H7 (cell line): ENCODE results near the gene SPIB. TPM values are rescaled to one million over a fixed set of nuclear protein-coding genes. Genes with fewer than 3 reads are reported as not detected.
"Not testable (repeated sequence)": the region's sequence is repeated elsewhere in the genome, so short reads cannot be mapped to it uniquely, and the experiment has no call there.

Experiments used
- DNase-seq: peaks from one replicate; pipeline ENCODE4 v3.0.0; 2012
- H3K27me3 ChIP-seq: 2 replicates; pipeline ENCODE4 v1.6.0; 2011; ENCODE audit warnings: mild to moderate bottlenecking, low read length; ENCODE audit not compliant: control insufficient read depth, insufficient read depth
- H3K36me3 ChIP-seq: replicated peaks from 2 replicates; pipeline ENCODE4 v1.5.1; 2011; ENCODE audit warnings: low read length; ENCODE audit not compliant: control insufficient read depth, insufficient read depth
- H3K4me3 ChIP-seq: 2 replicates; pipeline ENCODE4 v1.5.1; 2011; ENCODE audit warnings: low read depth, mild to moderate bottlenecking, control low read depth, low read length, moderate library complexity; ENCODE audit not compliant: insufficient read depth
- total RNA-seq: library from RNA; depleted of rRNA; stranded (reverse); fragments of >200 nt; shearing (Covaris generic); gene quantifications from 2 replicates; pipeline ENCODE4 v1.2.3, GENCODE V29; 2014

SPIB gene
- total RNA-seq, 1 experiment from 2014 or later, result 8.8 TPM

DNA sequence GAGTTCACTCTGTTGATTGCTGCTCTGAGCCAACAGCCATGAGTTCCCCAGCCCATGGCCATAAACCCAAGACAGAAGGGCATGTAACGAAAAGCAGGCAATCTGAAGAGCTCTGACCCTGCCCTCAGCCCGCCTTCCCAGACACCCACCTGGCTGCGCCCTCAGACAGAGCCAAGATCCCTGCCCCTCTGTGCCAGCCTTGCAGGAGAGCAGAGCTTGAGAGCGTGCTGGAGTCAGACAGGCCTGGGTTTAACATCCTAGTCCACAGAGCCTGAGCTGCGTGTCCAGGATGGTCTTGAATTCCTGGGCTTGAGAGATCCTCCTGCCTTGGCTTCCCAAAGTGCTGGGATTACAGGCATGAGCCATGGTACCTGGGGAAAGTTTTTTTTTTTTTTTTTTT lies 38.6 kb downstream of the SPIB start:
- DNase-seq, result no peak

GRCh38 chr19:50458396-50459066 lies 39.8 kb downstream of the SPIB start:
- Histone ChIP-seq H3K27me3 (peaks cover 2% of the 10 kb centered on the region; the same call in 1 of the 2 replicates), H3K36me3 (no peaks in the 10 kb centered on the region), H3K4me3 (no peak overlapping the region)
- DNase-seq, result peak; percentile 75

More for the DNA sequence above, 38.6 kb downstream of the SPIB start:
- no peak overlapping the region for H3K4me3 ChIP-seq
- H3K27me3 ChIP-seq, result peaks cover 2% of the 10 kb centered on the region; the same call in 1 of the 2 replicates
- H3K36me3 ChIP-seq, result no peaks in the 10 kb centered on the region

- Histone ChIP-seq H3K4me3 (no peak overlapping the region), H3K27me3 (peaks cover 2% of the 10 kb centered on the region; the same call in 1 of the 2 replicates), H3K36me3 (no peaks in the 10 kb centered on the region)
- DNase-seq, result no peak
These were observed 40.3 kb downstream of the SPIB start for GRCh38 chr19:50459067-50459456.

DNA sequence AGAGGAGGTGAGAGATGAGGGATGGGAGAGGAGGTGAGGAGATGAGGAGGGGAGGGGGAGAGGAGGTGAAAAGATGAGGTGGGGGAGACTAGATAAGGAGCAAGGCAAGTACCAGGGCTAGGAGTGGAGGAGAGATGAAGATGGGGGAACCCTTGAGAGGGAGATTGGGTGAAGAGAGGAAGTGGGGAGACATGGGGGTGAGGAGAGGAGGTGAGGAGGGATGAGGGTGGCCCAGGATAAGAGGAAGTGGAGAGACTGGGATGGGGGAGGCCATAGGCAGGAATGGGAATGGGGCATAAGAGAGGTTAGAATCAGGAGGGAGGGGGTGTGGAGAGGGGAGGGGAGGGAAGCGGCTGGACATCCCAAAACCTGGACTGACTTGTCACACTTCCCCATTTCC lies 40.9 kb downstream of the SPIB start:
- H3K4me3 ChIP-seq, result no peak overlapping the region
- DNase-seq, result no peak
- H3K27me3 ChIP-seq, result peaks cover 2% of the 10 kb centered on the region; the same call in 1 of the 2 replicates
- H3K36me3 ChIP-seq, result no peaks in the 10 kb centered on the region

DNA sequence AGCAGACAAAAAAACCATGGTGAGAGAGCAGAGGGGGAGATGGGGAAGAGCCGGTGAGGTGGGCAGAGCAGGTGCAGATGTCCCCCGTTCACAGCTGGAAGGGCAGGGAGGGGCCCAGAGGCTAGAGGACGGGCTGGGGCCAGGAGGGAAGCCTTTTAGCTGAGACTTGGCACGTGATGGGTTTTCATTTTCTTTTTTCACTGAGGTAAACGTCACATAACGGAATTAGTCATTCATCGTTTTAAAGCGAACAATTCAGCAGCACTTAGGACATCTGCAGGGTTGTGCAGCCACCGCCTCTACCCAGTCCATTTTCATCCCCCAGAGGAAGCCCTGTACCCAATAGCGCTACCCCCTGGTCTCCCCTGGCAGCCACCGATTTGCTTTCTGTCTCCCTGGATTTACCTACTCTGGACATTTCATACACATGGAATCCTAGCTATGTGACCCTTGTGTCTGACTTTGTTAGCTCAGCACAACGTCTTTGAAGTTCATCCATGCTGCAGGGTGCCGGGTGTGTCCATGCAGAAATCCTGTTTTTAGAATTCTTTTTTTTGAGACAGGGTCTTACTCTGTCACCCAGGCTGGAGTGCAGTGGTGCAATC lies 41.5 kb downstream of the SPIB start:
- Histone ChIP-seq H3K27me3 (peaks cover 2% of the 10 kb centered on the region; the same call in 1 of the 2 replicates), H3K36me3 (no peaks in the 10 kb centered on the region), H3K4me3 (no peak overlapping the region)
- no peak for DNase-seq

DNA sequence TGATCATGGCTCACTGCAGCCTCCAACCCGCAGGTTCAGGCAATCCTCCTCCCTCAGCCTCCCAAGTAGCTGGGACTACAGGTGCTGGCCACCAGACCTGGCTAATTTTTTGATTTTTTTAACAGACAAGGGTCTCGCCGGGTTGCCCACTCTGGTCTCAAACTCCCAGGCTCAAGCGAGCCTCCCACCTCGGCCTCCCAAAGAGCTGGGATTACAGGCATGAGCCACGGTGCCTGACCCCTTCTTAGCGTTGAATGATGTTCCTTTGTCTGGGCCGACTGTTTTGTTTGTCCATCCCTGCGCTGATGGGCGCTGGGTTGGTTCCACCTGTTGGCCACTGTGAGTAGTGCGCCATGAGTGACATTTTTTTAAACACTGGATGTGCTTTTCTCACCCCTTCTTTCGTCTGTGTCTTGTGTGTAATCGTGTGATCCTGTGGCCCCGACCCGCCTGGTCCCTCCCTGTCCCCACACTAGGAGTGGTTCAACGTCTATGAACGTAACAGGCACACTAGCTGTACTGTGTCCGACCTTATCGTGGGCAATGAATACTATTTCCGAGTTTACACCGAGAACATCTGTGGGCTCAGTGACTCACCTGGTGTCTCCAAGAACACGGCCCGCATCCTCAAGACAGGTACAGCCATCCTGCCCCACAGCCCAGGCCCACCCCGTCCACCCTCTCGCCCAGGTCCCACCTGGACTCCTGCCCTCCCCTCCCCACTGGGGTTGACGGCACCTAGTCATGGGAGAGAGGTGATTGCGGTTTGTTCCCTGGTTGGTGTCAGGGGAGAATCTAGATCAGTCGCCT lies 42.5 kb downstream of the SPIB start:
- Histone ChIP-seq H3K27me3 (peaks cover 2% of the 10 kb centered on the region; the same call in 1 of the 2 replicates), H3K36me3 (no peaks in the 10 kb centered on the region), H3K4me3 (no peak overlapping the region)
- peak; percentile 95 for DNase-seq

GRCh38 chr19:50462970-50463369 lies 44.2 kb downstream of the SPIB start:
- no peak for DNase-seq
- no peak overlapping the region for H3K4me3 ChIP-seq

DNA sequence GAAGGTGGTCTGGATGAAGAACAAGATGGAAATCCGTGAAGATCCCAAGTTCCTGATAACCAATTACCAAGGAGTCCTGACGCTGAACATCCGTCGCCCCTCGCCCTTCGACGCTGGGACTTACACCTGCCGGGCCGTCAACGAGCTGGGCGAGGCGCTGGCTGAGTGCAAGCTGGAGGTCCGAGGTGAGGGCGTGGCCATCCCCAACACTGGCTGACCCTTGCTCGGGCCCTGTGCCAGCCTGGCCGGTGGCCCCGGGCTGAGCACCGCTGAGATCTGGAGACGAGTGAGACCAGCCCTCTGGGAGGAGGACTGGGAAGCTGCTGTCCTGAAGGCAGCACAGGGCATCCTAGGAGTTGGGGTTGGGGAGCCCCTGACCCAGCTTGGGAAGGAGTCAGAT lies 45.6 kb downstream of the SPIB start:
- Histone ChIP-seq H3K4me3 (no peak overlapping the region), H3K36me3 (no peaks in the 10 kb centered on the region), H3K27me3 (no peaks in the 10 kb centered on the region; the same call in 1 of the 2 replicates)
- no peak for DNase-seq

More at GRCh38 chr19:50462970-50463369, 44.2 kb downstream of the SPIB start:
- Histone ChIP-seq H3K36me3 (no peaks in the 10 kb centered on the region), H3K27me3 (peaks cover 2% of the 10 kb centered on the region; the same call in 1 of the 2 replicates)

GRCh38 chr19:50465000-50465399 lies 46.3 kb downstream of the SPIB start:
- Histone ChIP-seq H3K4me3 (no peak overlapping the region), H3K36me3 (no peaks in the 10 kb centered on the region), H3K27me3 (no peaks in the 10 kb centered on the region; the same call in 1 of the 2 replicates)
- no peak for DNase-seq

DNA sequence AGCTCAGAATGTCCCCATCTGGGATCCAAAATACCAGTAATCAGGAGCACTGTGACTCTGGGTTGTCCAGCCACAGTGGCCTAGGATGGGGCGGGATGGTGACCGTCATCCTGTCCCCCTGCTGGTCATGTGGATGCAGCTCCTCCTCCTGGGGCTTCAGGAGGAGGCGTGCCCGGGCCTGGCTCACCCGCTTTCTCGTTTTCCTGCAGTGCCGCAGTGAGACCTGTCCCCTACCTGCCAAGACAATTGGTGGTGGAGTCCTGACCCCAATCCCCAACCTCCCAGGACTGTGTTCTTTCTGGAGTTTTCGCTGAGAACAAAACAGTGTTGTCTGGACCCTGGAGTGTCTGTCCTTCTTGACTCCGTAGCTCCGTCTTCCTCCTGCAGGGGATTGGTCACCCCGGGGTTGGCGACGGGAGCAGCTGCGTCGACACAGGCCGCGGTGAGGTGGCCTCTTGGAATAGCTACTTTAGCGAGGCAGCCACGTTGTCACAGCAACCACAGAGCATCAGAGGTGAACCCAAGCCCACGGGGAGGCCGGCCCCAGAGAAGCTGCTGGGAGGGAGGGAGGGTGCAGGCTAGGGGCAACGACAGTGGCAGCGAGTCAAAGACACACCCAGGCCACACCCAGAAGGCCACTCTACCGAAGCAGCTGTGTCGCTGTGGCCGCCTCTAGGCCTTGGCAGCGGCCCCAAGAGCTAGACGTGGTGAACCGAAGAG lies 47.4 kb downstream of the SPIB start:
- Histone ChIP-seq H3K36me3 (no peaks in the 10 kb centered on the region), H3K27me3 (no peaks in the 10 kb centered on the region; the same call in 1 of the 2 replicates), H3K4me3 (no peak overlapping the region)
- peak; percentile 94 for DNase-seq

GRCh38 chr19:50466706-50467039 lies 47.9 kb downstream of the SPIB start:
- Histone ChIP-seq H3K4me3 (no peak overlapping the region), H3K36me3 (no peaks in the 10 kb centered on the region), H3K27me3 (no peaks in the 10 kb centered on the region; the same call in 1 of the 2 replicates)
- no peak for DNase-seq

GRCh38 chr19:50467566-50467965 lies 48.8 kb downstream of the SPIB start:
- H3K4me3 ChIP-seq, result no peak overlapping the region
- H3K27me3 ChIP-seq, result no peaks in the 10 kb centered on the region; the same call in 1 of the 2 replicates
- no peaks in the 10 kb centered on the region for H3K36me3 ChIP-seq
- no peak for DNase-seq

GRCh38 chr19:50468818-50469217 lies 50.1 kb downstream of the SPIB start:
- DNase-seq, result no peak
- Histone ChIP-seq H3K36me3 (no peaks in the 10 kb centered on the region), H3K27me3 (no peaks in the 10 kb centered on the region; the same call in 1 of the 2 replicates), H3K4me3 (no peak overlapping the region)

DNA sequence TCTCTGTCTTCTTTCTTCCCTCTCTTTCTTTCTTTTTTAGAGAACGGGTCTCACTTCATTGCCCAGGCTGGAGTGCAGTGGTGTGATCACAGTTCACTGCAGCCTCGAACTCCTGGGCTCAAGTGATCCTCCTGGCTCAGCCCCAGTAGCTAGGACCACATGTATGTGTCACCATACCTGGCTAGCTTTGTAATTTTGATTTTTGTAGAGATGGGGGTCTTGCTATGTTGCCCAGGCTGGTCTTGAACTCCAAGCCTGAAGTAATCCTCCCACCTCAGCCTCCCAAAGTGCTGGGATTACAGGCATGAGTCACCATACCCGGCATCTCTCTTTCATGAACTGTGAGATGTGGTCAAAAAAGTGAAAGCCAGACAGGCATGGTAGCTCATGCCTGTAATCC lies 54.6 kb downstream of the SPIB start:
- not testable (repeated sequence) for H3K4me3 ChIP-seq, DNase-seq, H3K36me3 ChIP-seq, H3K27me3 ChIP-seq
